Panc1 (cell line): ENCODE measurements around the gene KPNA4. TPM values are rescaled to one million over a fixed set of nuclear protein-coding genes. Genes with fewer than 3 reads are reported as not detected.

Source experiments
- ATAC-seq: fragments of 200-7000 bp; cut with Tn5 transposase; 2 replicates; pipeline ENCODE4 v1.9.1; 2020; ENCODE audit warnings: mild to moderate bottlenecking, moderate library complexity
- BruUV-seq: library from RNA; stranded (reverse); fragments of 400-500 nt; replicated peaks from 2 replicates; lab custom pipeline; 2021; lab: Mats Ljungman, UMichigan
- CTCF ChIA-PET: fragments of 300-600 bp; sonication (Branson Sonifier 250); formaldehyde crosslinking; loops from one replicate; lab custom pipeline; 2022; ENCODE audit warnings: antibody characterized with exemption; lab: Charles Lee
- POLR2A ChIA-PET: fragments of 300-600 bp; sonication (Branson Sonifier 250); formaldehyde crosslinking; loops from one replicate; lab custom pipeline; 2022; ENCODE audit warnings: antibody characterized with exemption; lab: Charles Lee
- DNase-seq: peaks from one replicate; pipeline ENCODE4 v3.0.0-alpha.2; 2010; ENCODE audit warnings: low read depth, low spot score
- H3K27ac ChIP-seq: 2 replicates; pipeline ENCODE4 v1.5.1; 2011; ENCODE audit warnings: mild to moderate bottlenecking, low read length, inconsistent platforms
- H3K27me3 ChIP-seq: fragments of 200-500 bp; sonication (Bioruptor generic); 2 replicates; pipeline ENCODE4 v1.6.0; 2014; ENCODE audit warnings: low read length, inconsistent platforms; ENCODE audit not compliant: control insufficient read depth, insufficient read depth
- H3K36me3 ChIP-seq: fragments of 200-500 bp; sonication (Bioruptor generic); 2 replicates; pipeline ENCODE4 v1.5.1; 2014; ENCODE audit warnings: inconsistent platforms, mild to moderate bottlenecking, low read length, moderate library complexity; ENCODE audit not compliant: control insufficient read depth, insufficient read depth
- H3K4me1 ChIP-seq: 2 replicates; pipeline ENCODE4 v1.5.1; 2011; ENCODE audit warnings: inconsistent platforms, mild to moderate bottlenecking, low read length, moderate library complexity; ENCODE audit not compliant: control insufficient read depth, insufficient read depth
- H3K4me3 ChIP-seq, 2 experiments: 2 replicates each; pipeline ENCODE4 v1.5.1; 2011 to 2012; ENCODE audit warnings: low read depth in 2 of 2, low read length in 2 of 2, mild to moderate bottlenecking in 2 of 2, inconsistent platforms in 1 of 2, moderate library complexity in 1 of 2
- H3K9me3 ChIP-seq: fragments of 200-500 bp; sonication (Bioruptor generic); 2 replicates; pipeline ENCODE4 v1.5.1; 2014; ENCODE audit warnings: low read depth, mild to moderate bottlenecking, inconsistent platforms, low read length, moderate library complexity; ENCODE audit not compliant: control insufficient read depth, insufficient read depth
- POLR2AphosphoS5 ChIP-seq: IDR thresholded peaks from 2 replicates; pipeline ENCODE4 v1.6.1; 2012; ENCODE audit warnings: mild to moderate bottlenecking, low read depth, low read length, moderate library complexity
- SIN3A ChIP-seq: IDR thresholded peaks from 2 replicates; pipeline ENCODE4 v1.6.1; 2012; ENCODE audit warnings: low read depth, mild to moderate bottlenecking, low read length, moderate library complexity, borderline replicate concordance; ENCODE audit not compliant: insufficient read depth
- TCF7L2 ChIP-seq: IDR thresholded peaks from 2 replicates; pipeline ENCODE4 v1.6.1; 2011; ENCODE audit warnings: mild to moderate bottlenecking, low read depth, low read length, inconsistent platforms
- in situ Hi-C: cut with HindIII; loops from 2 replicates; pipeline ENCODE4 v1.10.0; 2016; ENCODE audit warnings: low sequenced_read_pairs, low pct_unique_long_range_greater_than_20kb
- intact Hi-C: fragments of 100-400 bp; cut with micrococcal nuclease; formaldehyde crosslinking; loops from one replicate; pipeline ENCODE4 v1.10.0; 2022; ENCODE audit not compliant: unreplicated experiment
- total RNA-seq: library from RNA; stranded (reverse); gene quantifications from one replicate; pipeline ENCODE4 v1.2.1, GENCODE V29; 2021; ENCODE audit not compliant: unreplicated experiment
- TF ChIP-seq, protein P1 (sequence below): fragments of 450-650 bp; IDR thresholded peaks from 2 replicates; pipeline ENCODE4 v1.5.1; 2017; ENCODE audit warnings: mild to moderate bottlenecking
- TF ChIP-seq, protein P2 (sequence below), 2 experiments: IDR thresholded peaks; 2 replicates each; pipeline ENCODE4 v1.6.1; 2011 to 2012; ENCODE audit warnings: low read depth in 2 of 2, control low read depth in 1 of 2, low read length in 1 of 2, mild to moderate bottlenecking in 1 of 2, moderate library complexity in 1 of 2; ENCODE audit not compliant: insufficient read depth in 1 of 2

KPNA4 gene
- total RNA-seq, 1 experiment from 2014 or later = 84.4 TPM

DNA sequence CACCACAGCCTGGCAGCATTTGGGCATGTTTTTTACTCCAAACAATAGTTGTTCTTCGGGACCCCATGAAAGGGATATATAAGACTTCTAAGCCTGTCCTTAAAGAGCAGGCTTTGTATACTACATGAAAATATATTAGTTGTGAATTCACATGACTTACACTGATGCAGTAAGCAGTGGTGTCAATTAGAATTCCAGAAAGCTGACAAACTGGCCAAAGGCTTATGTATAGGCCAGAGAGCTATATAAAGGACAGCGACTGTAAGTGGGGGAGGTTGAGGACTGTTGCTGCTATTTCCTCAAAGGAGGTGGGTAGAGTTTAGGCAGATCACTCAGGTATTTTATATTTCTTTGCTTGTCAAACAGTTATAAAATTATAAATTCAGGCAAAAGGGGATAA lies 24.8 kb downstream of the KPNA4 start:
- ChIA-PET CTCF (no interaction called here), POLR2A (no interaction called here)
- Histone ChIP-seq H3K9me3 (no peaks in the 10 kb centered on the region), H3K27ac (no peak overlapping the region; the same call in 1 of the 2 replicates), H3K36me3 (peaks cover 1% of the 10 kb centered on the region; the same call in 1 of the 2 replicates), H3K27me3 (no peaks in the 10 kb centered on the region), H3K4me1 (peaks cover 14% of the 10 kb centered on the region; the same call in 1 of the 2 replicates), H3K4me3 (no peak overlapping the region)
- in situ Hi-C loops = no loop called here
- DNase-seq (no peak), ATAC-seq (no peak)
- no peak for TF ChIP-seq SIN3A
- TF ChIP-seq, protein P1, sequence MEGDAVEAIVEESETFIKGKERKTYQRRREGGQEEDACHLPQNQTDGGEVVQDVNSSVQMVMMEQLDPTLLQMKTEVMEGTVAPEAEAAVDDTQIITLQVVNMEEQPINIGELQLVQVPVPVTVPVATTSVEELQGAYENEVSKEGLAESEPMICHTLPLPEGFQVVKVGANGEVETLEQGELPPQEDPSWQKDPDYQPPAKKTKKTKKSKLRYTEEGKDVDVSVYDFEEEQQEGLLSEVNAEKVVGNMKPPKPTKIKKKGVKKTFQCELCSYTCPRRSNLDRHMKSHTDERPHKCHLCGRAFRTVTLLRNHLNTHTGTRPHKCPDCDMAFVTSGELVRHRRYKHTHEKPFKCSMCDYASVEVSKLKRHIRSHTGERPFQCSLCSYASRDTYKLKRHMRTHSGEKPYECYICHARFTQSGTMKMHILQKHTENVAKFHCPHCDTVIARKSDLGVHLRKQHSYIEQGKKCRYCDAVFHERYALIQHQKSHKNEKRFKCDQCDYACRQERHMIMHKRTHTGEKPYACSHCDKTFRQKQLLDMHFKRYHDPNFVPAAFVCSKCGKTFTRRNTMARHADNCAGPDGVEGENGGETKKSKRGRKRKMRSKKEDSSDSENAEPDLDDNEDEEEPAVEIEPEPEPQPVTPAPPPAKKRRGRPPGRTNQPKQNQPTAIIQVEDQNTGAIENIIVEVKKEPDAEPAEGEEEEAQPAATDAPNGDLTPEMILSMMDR = no peak
- TF ChIP-seq POLR2AphosphoS5 = no peak
- TF ChIP-seq TCF7L2 = no peak
- TF ChIP-seq, protein P2, sequence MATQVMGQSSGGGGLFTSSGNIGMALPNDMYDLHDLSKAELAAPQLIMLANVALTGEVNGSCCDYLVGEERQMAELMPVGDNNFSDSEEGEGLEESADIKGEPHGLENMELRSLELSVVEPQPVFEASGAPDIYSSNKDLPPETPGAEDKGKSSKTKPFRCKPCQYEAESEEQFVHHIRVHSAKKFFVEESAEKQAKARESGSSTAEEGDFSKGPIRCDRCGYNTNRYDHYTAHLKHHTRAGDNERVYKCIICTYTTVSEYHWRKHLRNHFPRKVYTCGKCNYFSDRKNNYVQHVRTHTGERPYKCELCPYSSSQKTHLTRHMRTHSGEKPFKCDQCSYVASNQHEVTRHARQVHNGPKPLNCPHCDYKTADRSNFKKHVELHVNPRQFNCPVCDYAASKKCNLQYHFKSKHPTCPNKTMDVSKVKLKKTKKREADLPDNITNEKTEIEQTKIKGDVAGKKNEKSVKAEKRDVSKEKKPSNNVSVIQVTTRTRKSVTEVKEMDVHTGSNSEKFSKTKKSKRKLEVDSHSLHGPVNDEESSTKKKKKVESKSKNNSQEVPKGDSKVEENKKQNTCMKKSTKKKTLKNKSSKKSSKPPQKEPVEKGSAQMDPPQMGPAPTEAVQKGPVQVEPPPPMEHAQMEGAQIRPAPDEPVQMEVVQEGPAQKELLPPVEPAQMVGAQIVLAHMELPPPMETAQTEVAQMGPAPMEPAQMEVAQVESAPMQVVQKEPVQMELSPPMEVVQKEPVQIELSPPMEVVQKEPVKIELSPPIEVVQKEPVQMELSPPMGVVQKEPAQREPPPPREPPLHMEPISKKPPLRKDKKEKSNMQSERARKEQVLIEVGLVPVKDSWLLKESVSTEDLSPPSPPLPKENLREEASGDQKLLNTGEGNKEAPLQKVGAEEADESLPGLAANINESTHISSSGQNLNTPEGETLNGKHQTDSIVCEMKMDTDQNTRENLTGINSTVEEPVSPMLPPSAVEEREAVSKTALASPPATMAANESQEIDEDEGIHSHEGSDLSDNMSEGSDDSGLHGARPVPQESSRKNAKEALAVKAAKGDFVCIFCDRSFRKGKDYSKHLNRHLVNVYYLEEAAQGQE (IDR thresholded peaks at IDR 0.05; ENCODE audit: insufficient read depth in 1 of 2, low read depth in 2 of 2, low read length in 1 of 2) = no peak
- no TSS peak for BruUV-seq
- intact Hi-C loops = no loop called here

DNA sequence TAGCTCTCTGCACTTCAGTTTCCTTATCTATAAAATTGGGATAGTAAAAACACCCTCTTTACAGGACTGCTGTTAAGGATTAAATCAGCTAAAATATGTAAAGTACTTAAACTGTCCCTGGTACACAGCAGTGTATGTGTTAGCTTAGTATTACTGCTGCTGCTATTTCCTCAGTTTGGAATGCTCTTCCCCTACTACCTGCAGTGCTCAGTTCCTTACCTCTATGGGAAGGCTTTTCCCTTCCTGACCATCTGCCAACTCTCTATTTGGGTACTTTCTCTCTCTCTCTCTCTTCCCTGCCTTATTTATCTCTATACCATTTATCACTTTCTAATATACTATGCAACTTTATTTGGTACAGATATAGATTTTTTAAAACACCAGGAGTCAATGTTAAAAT lies 26.5 kb downstream of the KPNA4 start:
- Histone ChIP-seq H3K27ac (no peak overlapping the region), H3K36me3 (peaks cover 10% of the 10 kb centered on the region; the same call in 1 of the 2 replicates), H3K9me3 (no peaks in the 10 kb centered on the region), H3K27me3 (no peaks in the 10 kb centered on the region), H3K4me1 (0 out of 2 replicates have a peak, but pooled peaks cover 4% of the 10 kb centered on the region), H3K4me3 (no peak overlapping the region)
- in situ Hi-C loops (no loop called here), intact Hi-C loops (no loop called here)
- CTCF ChIA-PET = interaction anchor here (0.6 kb wide), 1 partner anchor 46 kb away, joined by 5 read pairs; no protein-coding TSS in a partner anchor
- ATAC-seq (peak; percentile 76), DNase-seq (no peak)
- no peak for TF ChIP-seq POLR2AphosphoS5
- TF ChIP-seq SIN3A = no peak
- TF ChIP-seq, protein P1 = no peak
- no peak for TF ChIP-seq TCF7L2
- TF ChIP-seq, protein P2 (IDR thresholded peaks at IDR 0.05; ENCODE audit: insufficient read depth in 1 of 2, low read depth in 2 of 2, low read length in 1 of 2) = no peak
- TSS peak; percentile 5 for BruUV-seq
- POLR2A ChIA-PET = no interaction called here
